ENCODE results near the gene NDUFS8.
"Not testable (repeated sequence)": the region's sequence is repeated elsewhere in the genome, so short reads cannot be mapped to it uniquely, and the experiment has no call there.

DNA sequence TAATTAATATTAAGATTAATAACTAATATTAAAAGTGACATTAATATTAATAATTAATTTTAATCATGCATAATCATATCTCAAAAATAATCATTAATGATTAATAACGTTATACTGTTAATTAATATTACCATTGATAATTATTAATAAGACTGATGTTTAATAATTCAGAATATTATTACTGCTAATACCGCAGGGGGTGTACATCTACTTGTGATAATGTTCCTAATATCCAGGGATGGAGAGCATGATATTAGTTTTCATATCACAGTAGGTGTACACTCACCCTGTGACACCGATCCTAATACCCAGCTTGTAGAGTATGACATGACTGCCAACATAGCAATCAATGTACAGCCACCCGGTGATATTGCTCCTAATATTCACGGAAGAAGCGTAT lies 45.2 kb upstream of the NDUFS8 start:
- TF ChIP-seq, protein P1, sequence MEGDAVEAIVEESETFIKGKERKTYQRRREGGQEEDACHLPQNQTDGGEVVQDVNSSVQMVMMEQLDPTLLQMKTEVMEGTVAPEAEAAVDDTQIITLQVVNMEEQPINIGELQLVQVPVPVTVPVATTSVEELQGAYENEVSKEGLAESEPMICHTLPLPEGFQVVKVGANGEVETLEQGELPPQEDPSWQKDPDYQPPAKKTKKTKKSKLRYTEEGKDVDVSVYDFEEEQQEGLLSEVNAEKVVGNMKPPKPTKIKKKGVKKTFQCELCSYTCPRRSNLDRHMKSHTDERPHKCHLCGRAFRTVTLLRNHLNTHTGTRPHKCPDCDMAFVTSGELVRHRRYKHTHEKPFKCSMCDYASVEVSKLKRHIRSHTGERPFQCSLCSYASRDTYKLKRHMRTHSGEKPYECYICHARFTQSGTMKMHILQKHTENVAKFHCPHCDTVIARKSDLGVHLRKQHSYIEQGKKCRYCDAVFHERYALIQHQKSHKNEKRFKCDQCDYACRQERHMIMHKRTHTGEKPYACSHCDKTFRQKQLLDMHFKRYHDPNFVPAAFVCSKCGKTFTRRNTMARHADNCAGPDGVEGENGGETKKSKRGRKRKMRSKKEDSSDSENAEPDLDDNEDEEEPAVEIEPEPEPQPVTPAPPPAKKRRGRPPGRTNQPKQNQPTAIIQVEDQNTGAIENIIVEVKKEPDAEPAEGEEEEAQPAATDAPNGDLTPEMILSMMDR (IDR thresholded peaks at IDR 0.05): not testable (repeated sequence)
- TF ChIP-seq POLR2A (IDR thresholded peaks at IDR 0.05): not testable (repeated sequence)

Measured in uterus (tissue), 2 donors.